Amniotic stem cell (primary cell): ENCODE measurements around the gene DPM3.
A peak's percentile ranks its signal among the peaks of the same experiment; 100 is the strongest.
"Not testable (repeated sequence)": the region's sequence is repeated elsewhere in the genome, so short reads cannot be mapped to it uniquely, and the experiment has no call there.

Experiments used
- DNase-seq: peaks from one replicate; lab custom pipeline; 2025; lab: John Stamatoyannopoulos, UW

The DPM3 gene

DNA sequence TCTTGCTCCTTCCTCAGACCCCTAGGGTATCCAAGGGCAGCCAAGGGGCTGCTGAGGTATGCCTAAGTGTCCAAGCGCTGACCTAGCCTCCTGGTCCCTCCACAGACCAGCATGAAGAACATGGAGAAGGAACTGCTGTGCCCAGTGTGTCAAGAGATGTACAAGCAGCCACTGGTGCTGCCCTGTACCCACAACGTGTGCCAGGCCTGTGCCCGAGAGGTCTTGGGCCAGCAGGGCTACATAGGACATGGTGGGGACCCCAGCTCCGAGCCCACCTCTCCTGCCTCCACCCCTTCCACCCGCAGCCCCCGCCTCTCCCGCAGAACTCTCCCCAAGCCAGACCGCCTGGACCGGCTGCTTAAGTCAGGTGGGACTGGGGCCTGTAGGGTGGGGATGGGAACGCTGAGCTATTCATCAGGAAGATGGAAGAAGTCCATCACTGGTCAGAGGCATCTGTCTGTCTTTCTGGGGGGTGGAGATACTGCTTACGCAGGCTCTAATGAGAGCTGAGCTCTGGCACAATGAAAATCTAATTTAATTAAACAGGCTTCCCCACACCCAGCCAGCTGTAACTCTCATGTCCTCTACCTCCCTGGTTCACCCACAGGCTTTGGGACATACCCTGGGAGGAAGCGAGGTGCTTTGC, 35.1 kb upstream of the DPM3 start:
- DNase-seq = no peak

DNA sequence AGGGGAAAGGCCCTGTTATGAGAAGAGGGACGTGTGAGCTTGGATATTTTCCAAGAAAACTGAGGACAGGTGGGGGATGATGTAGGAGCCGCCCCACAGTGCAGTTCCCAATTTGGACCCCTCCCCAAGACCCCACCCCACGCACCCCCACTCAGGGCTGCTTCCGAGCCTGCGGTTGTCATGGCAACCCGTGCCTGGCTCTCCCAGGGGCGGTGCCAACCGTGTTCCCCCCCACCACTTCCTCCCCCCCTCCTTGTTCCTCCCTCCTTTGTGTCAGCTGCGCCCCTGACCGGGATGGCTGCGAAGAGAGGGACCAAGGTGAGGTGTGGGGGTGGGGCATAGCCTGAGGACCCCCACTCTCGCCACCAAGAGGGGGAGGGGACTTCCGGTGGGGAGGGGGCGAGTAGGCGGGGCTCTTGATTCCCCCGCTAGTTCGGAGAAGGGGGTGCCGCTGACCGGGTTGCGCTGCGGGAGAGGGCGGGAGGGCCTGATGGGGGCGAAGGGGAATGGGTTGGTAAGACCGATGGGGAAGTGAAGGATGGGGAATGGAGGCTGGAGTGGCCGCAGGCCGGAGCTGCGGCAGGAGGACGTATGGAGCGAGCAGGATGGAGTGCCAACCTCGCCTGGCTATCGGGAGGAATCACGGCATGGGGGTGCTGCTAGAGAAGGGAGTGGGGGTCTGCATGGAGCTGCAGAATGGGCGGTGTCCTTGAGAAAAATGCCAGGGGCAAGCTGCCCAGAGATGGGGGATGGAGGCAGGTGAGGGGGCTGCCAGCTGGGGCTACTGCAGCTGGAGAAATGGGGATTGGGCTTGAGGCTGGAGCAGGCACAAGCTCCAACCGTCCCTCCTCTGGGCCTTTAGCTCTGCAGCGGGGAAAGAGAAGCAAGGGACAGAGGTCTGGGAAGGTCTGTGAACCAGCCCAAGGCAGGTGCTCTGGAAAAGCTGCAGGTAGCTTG, 34.3 kb upstream of the DPM3 start:
- DNase-seq = no peak

DNA sequence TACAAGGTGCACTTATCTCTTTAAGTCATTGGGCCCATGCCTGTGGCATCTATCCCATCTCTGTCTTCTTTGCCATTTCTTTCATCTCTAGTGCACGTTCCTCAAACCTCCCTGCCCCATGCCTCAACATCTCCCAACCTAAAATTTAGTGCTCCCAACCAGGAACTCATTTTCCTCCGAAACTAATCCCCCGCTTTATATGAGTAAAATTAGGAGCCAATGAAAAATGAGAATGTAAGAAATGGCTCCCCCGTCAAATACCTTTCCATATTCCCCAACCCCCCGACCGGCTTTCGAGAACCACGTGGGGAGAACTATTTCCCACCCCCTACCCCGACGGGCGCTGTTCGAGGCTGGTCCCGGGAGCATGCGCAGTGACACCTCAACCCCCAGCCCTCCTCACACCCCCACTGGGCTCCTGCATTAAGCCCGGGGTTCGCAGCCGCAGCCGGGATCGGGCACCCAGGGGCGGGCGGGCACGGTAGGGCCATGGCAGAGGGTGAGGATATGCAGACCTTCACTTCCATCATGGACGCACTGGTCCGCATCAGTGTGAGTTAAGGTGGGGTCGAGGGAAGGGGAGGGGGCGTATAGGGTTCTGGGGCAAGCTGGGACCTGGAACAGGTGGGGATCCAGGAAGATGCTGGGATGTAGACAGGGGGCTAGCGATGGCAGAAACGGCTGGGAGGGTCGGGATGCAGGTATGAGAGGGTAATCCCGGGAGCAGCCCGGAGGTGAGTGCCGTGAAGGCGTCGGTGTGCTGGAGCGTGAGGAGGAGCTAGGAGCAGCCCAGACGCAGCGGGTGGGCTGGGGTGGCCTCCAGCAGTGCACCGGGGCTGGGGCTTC, 33.4 kb upstream of the DPM3 start, which contains the start of gene TRIM46:
TRIM46 (plus strand) TSS at position 372 of the 846 bp plus-strand sequence; CDS start at position 490, 118 bp downstream.
- peak; percentile 14 for DNase-seq

DNA sequence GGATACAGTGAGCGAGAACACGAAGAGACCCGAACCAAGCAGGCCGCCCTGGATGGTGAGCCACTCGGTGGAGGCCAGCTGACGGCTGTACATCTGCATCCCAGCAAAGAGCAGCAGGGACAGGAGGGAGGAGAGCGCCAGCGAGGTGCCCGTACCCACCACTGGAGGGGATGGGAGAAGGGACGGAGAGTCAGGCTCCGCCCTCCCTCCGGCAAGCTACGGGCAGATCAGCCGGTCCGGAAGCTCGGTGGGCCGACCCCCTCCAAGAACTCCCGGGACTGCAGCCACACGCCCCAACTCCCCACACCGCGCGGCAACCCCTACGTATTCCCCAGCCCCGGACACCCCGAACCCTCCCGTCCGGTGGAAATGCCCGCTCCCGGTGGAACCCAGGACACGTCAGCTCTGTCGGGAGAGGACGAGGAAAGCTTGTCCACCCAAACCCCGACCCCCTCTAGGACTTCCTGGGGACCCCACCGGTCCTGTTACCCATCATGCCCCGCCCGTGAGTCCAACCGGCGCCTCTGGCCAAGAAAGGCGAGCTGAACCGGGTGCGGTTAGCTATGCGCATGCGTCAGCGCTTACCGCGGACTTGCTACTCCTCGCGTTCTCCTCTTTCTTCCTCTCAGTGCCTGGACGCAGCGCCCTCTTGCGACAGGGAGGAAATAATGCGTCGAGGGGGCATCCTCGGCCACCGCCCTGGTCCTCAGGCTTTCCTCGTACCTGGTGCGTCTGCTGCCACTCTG, 32.6 kb upstream of the DPM3 start, which contains the start of gene KRTCAP2:
KRTCAP2 (minus strand) TSS at position 573 of the 746 bp plus-strand sequence; CDS start at position 493, 80 bp downstream.
- peak; percentile 90 for DNase-seq

DNA sequence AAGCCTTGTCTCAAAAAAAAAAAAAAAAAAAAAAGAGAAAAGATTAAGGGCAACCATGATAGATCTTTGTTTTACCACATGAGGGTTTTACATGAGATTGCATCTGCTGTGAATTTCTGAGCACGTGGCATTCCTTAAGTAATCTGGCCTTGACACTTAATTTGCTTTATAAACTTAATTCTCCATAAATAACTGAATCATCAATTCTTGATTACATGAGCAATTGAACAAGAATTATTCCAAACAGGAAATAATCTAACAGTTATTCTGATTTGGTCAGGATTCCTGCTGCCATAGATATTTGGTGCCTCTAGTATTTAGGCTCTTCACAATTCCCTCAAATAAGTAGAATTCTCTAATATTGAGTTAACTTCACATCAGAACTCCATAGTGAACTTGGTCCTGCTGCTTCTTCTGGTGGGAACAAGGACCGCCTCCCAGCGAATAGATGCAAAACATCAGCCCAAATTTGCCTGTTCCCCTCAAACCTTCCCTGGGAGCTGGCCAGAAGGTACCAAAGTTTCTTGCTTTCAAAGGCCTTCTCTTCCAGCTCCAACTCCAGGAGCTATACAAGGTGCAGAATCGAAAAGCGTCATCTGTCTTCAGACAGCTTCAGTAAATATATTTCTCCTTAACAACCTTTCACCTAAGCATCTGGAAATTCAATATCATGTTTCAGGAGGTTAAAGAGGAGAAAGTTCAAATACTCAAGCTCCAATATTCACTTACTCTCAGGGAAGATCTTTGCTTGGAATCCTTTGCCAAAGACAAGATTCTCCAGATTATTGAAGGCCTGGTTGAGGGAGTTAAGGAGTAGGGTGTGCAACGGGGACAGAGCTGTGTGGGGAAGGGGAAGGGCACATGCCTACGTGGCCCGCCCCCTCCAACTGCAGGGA, 31.8 kb upstream of the DPM3 start:
- DNase-seq = no peak

DNA sequence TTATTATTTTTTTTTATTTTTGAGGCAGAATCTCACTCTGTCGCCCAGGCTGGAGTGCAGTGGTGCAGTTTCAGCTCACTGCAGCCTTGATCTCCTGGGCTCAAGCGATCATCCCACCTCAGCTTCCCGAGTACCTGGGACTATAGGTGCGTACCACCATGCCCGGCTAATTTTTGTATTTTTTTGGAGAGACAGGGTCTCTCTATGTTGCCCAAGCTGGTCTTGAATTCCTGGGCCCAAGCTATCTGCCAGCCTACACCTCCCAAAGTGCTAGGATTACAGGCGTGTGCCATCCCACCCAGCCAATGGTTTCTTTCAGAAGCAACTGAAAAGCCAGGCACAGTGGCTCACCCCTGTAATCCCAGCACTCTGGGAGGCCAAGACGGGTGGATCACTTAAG, 30.5 kb upstream of the DPM3 start:
- DNase-seq = no peak

DNA sequence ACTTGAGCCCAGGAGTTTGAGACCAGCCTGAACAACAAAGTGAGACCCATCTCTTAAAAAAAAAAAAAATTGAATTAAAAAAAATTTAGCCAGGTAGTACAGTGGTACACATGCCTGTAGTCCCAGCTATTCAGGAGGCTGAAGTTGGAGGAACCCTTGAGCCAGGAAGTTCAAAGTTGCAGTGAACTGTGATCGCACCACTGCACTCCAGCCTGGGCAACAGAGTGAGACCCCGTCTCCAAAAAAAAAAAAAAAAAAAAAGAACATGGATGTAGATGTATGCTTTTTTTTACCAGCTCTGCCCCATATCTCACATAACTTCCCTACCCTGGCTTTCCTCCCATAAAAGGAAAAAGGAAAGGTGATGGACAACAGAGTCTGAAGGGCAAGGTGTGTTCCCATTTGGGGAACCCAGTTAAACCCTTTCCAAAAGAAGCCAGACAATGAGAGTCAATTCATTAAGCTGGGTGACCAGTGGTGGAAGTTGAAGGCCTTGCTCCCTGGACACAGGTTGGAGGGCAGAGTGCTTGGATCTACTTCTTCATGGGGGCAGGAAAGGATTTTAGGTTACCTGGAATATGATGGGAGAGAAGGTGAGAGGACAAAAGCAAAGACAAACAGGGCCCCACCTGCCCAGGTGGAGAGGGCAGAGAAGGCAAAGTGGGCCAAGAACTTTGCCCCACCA, 29.9 kb upstream of the DPM3 start:
- DNase-seq = no peak

DNA sequence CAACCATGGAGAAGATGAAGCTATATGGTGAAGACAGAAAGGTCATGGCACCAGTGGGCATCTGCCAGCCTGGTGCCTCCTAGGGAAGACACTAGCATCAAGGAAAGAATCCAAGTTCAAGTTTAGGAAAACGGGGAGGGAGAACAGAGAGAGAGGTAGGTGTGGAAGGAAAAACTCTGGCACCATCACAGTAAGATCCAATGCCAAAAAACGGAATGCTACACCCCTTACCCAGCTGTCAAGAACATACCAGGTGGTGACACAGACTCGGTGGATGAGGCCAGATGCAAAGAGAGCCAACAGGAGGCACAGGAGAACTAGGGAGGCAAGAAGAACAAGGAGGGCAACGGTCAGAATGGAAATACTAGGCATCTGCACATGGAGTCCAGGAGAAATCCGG, 29.2 kb upstream of the DPM3 start:
- no peak for DNase-seq

DNA sequence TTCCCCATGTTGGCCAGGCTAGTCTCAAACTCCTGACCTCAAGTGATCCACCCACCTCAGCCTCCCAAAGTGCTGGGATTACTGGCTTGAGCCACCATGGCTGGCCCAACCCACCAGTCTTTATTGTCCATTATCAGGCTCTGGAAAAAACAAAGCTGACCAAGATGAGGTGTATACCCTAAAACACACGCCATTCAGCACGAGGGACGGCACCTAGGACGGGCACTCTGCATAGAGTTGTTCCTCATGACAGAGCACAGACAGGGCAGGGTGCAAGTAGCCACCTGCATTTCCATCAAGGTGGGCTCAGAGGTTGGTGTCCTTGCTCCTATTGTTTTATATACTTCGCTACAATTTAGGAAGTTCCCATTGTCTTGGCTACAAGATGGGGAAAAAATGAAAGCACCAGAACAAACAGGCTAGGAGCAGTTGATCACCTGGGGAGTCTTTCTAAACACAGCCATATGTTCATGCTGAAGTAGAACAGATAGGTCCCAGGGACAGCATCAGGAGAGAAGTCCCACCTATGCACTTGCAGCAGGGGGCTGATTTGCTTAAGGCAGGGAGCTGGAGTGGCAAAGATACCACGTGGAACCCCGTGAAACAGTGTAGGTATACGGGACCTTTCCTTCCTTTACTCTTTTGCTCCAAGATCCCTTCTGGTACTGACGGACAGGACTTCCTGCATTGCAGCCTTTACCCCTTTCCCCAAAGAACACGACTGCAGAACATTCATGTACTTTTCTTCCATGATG, 28.3 kb upstream of the DPM3 start:
- DNase-seq = no peak

DNA sequence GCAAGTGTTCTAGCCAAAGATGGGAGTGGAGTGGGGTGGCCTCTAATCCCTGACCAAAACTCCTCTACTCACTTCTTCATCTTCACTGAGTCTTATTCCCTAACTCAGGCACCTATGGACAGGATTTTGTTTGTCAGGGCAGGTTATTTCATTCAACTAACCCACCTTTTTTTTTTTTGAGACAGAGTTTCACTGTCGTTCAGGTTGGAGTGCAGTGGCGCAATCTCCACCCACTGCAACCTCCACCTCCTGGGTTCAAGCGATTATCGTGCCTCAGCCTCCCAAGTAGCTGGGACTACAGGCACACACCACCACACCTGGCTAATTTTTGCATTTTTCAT, 27.7 kb upstream of the DPM3 start:
- DNase-seq = not testable (repeated sequence)

DNA sequence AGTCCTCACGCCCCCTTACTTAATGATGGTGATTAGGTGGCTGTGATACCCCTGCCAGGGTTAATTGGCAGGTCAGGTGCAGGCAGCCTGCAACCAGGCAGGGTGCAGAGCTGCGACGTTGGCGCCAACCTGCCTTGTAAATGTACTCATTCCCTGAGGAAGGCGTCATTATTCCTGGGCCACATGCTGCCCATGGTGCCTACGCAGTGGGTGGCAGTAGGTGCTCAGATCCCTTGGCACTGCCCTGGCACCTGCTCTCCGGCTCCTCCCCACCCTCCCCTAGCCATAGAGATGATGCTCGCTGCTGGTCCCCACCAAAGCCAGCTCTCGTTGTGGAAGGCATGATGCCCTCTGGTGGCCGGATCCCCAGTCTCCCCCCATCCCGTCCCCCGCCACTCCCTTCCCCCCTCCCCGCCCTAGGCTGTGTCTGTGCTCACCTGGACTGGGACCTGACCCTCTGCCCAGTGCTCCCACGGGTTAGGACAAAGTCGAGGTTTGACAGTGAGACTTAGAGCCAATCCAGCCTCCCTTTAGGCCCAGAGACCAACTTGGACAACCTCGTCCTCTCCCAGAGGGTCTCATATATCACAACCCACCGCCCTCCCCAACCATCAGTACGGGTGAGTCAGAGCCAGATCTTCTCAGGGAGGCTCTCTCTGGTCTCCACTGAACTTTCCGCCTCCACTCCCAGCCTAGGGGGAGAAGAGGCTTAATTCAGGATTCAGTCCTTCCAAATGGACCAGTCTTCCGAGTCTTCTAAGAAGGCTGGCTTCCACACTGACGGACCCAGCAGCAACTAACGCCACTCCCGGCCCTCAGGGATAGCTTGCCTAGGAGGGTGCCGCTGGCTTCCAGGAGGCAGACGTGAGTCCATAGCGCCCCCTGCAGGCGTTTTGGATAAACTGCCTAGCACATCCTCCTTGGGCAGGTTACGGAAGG, 27.1 kb upstream of the DPM3 start:
- peak; percentile 47 for DNase-seq

DNA sequence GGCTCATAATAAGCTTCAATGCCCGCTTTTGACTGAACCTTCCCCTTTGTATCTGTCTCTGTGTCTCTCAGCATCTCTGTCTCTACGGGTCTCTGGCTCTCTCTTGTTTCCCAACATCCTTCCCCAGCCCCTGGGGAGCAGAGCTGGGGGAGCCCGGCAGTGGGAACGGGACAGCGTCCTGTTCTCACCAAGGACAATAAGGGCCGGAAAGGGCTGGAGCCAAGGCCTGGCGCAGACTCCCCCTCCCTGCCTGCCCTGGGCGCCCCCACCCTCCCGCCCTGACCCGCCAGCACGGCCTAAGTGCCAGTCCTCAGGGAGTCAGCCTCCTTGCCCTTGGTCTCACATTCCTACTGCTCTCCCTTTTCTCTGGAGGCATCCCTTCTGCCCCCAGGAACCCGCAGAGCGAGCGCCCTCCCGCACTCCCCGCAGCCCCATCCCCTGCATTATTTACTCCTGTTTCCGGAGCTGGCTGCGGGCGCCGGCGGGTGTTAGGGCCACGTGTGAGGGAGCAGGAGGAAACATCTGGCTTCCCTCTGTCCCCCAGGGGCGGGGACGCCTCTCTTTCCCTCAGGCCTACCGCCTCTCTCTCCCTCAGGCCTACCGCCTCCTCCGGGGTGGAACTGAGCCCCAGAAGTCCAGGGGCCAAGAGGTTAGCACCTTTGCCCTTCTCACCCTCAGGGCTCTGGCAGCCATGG, 26.3 kb upstream of the DPM3 start:
- DNase-seq = no peak

DNA sequence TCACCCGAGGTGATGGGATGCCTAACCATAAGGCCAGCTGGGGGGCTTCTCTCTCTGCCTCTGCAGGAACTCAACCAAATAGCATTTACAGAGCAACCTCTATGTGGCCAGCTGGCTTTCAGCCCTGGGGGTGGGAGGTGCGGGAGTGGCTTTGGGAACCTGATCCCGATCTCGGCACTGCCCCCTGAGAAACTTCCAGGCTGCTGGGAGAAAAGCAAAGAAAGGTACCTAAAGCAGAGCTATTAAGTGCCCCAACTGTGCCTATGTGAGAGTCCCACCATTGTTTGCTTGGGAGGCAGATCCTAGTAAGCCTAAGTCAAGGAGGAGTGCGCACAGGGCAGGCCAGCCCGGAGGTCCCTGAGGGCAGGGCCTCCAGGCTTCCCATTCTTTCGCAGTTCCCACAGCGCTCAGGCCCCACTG, 25.7 kb upstream of the DPM3 start:
- DNase-seq = no peak

DNA sequence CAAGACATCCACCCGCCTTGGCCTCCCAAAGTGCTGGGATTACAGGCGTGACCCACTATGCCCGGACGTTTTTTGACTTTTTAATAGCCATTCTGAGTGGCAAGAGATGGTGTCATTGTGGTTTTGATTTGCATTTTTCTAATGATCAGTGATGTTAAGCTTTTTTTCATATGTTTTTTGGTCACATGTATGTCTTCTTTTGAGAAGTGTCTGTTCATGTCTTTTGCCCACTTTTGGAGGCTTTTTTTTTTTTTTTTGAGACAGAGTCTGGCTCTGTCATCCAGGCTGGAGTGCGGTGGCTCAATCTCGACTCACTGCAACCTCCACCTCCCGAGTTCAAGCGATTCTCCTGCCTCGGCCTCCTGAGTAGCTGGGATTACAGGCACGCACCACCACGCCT, 24.3 kb upstream of the DPM3 start:
- not testable (repeated sequence) for DNase-seq

DNA sequence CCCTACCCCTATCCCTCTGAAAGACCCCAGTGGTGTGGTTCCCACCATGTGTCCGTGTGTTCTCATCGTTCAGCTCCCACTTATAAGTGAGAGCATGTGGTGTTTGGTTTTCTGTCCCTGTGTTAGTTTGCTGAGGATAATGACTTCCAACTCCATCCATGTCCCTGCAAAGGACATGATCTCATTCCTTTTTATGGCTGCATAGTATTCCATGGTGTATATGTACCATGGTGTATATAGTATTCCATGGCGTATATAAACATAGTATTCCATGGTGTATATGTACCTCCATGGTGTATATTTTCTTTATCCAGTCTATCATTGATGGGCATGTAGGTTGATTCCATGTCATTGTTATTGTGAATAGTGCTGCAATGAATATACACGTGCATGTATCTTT, 23.5 kb upstream of the DPM3 start:
- DNase-seq = not testable (repeated sequence)

DNA sequence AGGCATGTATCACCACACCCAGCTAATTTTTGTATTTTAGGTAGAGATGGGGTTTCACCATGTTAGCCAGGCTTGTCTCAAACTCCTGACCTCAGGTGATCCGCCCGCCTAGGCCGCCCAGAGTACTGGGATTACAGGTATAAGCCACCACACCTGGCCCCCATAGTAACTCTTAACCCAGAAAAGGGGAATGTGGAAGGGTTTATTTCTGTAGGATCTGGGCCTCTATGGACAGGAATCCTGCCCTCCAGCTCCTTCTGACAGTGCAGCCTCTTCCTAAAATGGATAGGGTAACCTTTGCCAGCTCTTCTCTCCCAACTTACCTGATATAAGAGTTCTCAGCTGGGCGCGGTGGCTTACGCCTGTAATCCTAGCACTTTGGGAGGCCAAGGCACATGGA, 22.3 kb upstream of the DPM3 start:
- DNase-seq = not testable (repeated sequence)

DNA sequence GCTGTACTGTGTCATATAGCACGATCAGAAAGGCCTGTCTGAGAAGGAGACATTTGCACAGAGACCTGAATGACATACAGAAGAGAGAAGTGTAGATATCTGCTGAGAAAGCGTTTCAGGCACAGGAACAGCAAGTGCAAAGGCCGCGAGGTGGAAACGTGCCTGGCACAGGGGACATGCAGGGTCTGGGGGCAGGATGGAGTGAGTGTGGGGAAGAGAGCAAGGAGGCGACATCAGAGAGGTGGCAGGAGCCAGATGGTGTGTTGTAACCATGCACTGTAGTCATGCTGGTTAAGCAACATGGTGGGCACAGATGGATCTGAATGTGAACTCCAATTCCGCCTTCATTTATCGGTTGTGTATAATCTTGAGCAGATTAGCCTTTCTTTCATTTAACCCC, 19.8 kb upstream of the DPM3 start:
- DNase-seq = no peak
